Endothelial cell of umbilical vein (primary cell): ENCODE results near the gene SLC1A7. TPM values are rescaled to one million over a fixed set of nuclear protein-coding genes. Genes with fewer than 3 reads are reported as not detected.

ENCODE experiments used
- BruUV-seq: library from RNA; stranded (reverse); fragments of 400-500 nt; replicated peaks from 2 replicates; lab custom pipeline; 2021; lab: Mats Ljungman, UMichigan
- CTCF ChIA-PET: fragments of 300-600, 350-600 bp; sonication (Branson Sonifier 250); formaldehyde crosslinking; loops from one replicate; lab custom pipeline; 2021; ENCODE audit warnings: antibody characterized with exemption, inconsistent platforms; lab: Charles Lee
- POLR2A ChIA-PET: fragments of 300-600, 350-600 bp; sonication (Branson Sonifier 250); formaldehyde crosslinking; loops from one replicate; lab custom pipeline; 2021; ENCODE audit warnings: antibody characterized with exemption, inconsistent platforms; lab: Charles Lee
- DNase-seq: peaks from one replicate; pipeline ENCODE4 v3.0.0-alpha.2; 2011; ENCODE audit warnings: low read depth, low spot score
- FAIRE-seq: peaks from 2 replicates; lab custom pipeline; 2011; peaks lifted over from hg19 to GRCh38; lab: Jason Lieb, UNC
- H2AFZ ChIP-seq: 2 replicates; pipeline ENCODE4 v1.6.0; 2012; ENCODE audit warnings: low read depth, low read length, control low read depth, inconsistent platforms
- H3K27ac ChIP-seq: 2 replicates; pipeline ENCODE4 v1.5.1; 2011; ENCODE audit warnings: low read depth, mild to moderate bottlenecking, control low read depth, low read length, moderate library complexity; ENCODE audit not compliant: insufficient read depth
- H3K27me3 ChIP-seq, 2 experiments: 2 replicates each; pipeline versions ENCODE4 v1.6.0 to v1.6.1; 2011; ENCODE audit warnings: low read length in 2 of 2, mixed read lengths in 1 of 2; ENCODE audit not compliant: control insufficient read depth in 2 of 2, insufficient read depth in 2 of 2
- H3K36me3 ChIP-seq, 2 experiments: 2 replicates in 1 of 2; 3 replicates in 1 of 2; pipeline ENCODE4 v1.5.1; 2011; ENCODE audit warnings: low read length in 2 of 2, mild to moderate bottlenecking in 1 of 2, moderate library complexity in 1 of 2; ENCODE audit not compliant: control insufficient read depth in 2 of 2, insufficient read depth in 2 of 2; ENCODE audit errors: extremely low read depth in 1 of 2
- H3K4me1 ChIP-seq: 3 replicates; pipeline ENCODE4 v1.5.1; 2011; ENCODE audit warnings: mild to moderate bottlenecking, low read length; ENCODE audit not compliant: control insufficient read depth, insufficient read depth; ENCODE audit errors: extremely low read depth
- H3K4me2 ChIP-seq: 2 replicates; pipeline ENCODE4 v1.6.1; 2011; ENCODE audit warnings: low read length, control low read depth, mixed read lengths; ENCODE audit not compliant: insufficient read depth
- H3K4me3 ChIP-seq, 3 experiments: fragments of 200-600 bp in 1 of 3; sonication (generic), shearing (Covaris generic) in 1 of 3; replicated peaks in 1 of 3; 2 replicates each; pipeline ENCODE4 v1.5.1; 2011 to 2016; ENCODE audit warnings: control low read depth in 3 of 3, low read length in 3 of 3, mild to moderate bottlenecking in 2 of 3, inconsistent platforms in 1 of 3, low read depth in 1 of 3, moderate library complexity in 1 of 3; ENCODE audit not compliant: insufficient read depth in 1 of 3
- H3K79me2 ChIP-seq: 2 replicates; pipeline ENCODE4 v1.6.0; 2012; ENCODE audit warnings: low read length, inconsistent platforms; ENCODE audit not compliant: control insufficient read depth, insufficient read depth
- H3K9ac ChIP-seq: replicated peaks from 2 replicates; pipeline ENCODE3; 2011; ENCODE audit warnings: low read length, control low read depth; ENCODE audit not compliant: insufficient read depth; ENCODE audit errors: extremely low read depth
- H3K9me1 ChIP-seq: replicated peaks from 3 replicates; pipeline ENCODE4 v1.6.0; 2011; ENCODE audit warnings: mild to moderate bottlenecking, low read length; ENCODE audit not compliant: control insufficient read depth, insufficient read depth; ENCODE audit errors: extremely low read depth
- H3K9me3 ChIP-seq: replicated peaks from 2 replicates; pipeline ENCODE4 v1.5.1; 2012; ENCODE audit warnings: low read length, inconsistent platforms; ENCODE audit not compliant: control insufficient read depth, insufficient read depth
- H4K20me1 ChIP-seq: replicated peaks from 2 replicates; pipeline ENCODE3; 2011; ENCODE audit warnings: mild to moderate bottlenecking, low read length; ENCODE audit not compliant: control insufficient read depth, insufficient read depth; ENCODE audit errors: extremely low read depth
- CTCF ChIP-seq, 2 donors: IDR thresholded peaks; 1 replicate in 1 of 2; 2 replicates in 1 of 2; pipeline ENCODE4 v1.5.1; 2011; ENCODE audit warnings: low read length in 2 of 2, mild to moderate bottlenecking in 2 of 2, moderate library complexity in 2 of 2, control low read depth in 1 of 2, inconsistent platforms in 1 of 2, low read depth in 1 of 2; ENCODE audit not compliant: insufficient read depth in 1 of 2; ENCODE audit errors: extremely low read depth in 1 of 2
- EZH2 ChIP-seq: IDR thresholded peaks from 2 replicates; pipeline ENCODE4 v1.6.1; 2012; ENCODE audit warnings: borderline replicate concordance, low read depth, mild to moderate bottlenecking, moderate library complexity, low read length, inconsistent platforms; ENCODE audit not compliant: severe bottlenecking
- FOS ChIP-seq: IDR thresholded peaks from 2 replicates; pipeline ENCODE4 v1.6.1; 2011; ENCODE audit warnings: mild to moderate bottlenecking, low read length, moderate library complexity, borderline replicate concordance; ENCODE audit not compliant: insufficient read depth
- GATA2 ChIP-seq: IDR thresholded peaks from 2 replicates; pipeline ENCODE4 v1.7.0; 2011; ENCODE audit warnings: low read depth, mild to moderate bottlenecking, moderate library complexity, mixed read lengths, low read length; ENCODE audit not compliant: insufficient read length, insufficient read depth
- JUN ChIP-seq: IDR thresholded peaks from 2 replicates; pipeline ENCODE4 v1.6.1; 2011; ENCODE audit warnings: borderline replicate concordance, low read depth; ENCODE audit not compliant: insufficient read length, insufficient read depth
- MYC ChIP-seq: IDR thresholded peaks from one replicate; pipeline ENCODE4 v1.6.1; 2011; ENCODE audit warnings: mild to moderate bottlenecking, low read depth, low read length
- POLR2A ChIP-seq: IDR thresholded peaks from 2 replicates; pipeline ENCODE4 v1.6.1; 2012; ENCODE audit warnings: low read depth, mild to moderate bottlenecking, control low read depth, low read length
- POLR2AphosphoS5 ChIP-seq: IDR thresholded peaks from 2 replicates; pipeline ENCODE4 v1.6.1; 2012; ENCODE audit warnings: low read depth, mild to moderate bottlenecking, control low read depth, low read length, moderate library complexity; ENCODE audit not compliant: insufficient read depth
- dilution Hi-C: fragments of 300-500 bp; cut with MboI; formaldehyde crosslinking; loops from one replicate; pipeline ENCODE4 v1.15.0; 2019; ENCODE audit warnings: low sequenced_read_pairs; ENCODE audit not compliant: extremely low pct_ligation_motif_present
- intact Hi-C: fragments of 100-400 bp; cut with micrococcal nuclease; formaldehyde crosslinking; loops from one replicate; pipeline ENCODE4 v1.10.0; 2022
- polyA plus RNA-seq, 4 experiments: library from polyadenylated mRNA; depleted of rRNA in 3 of 4; stranded (reverse) in 3 of 4; unstranded in 1 of 4; fragments of >200 nt; gene quantifications; 2 replicates each; pipeline versions ENCODE4 v1.2.1 to v1.2.3, GENCODE V29; 2011 to 2012; ENCODE audit warnings: missing spikeins in 1 of 4
- total RNA-seq: library from RNA; stranded (reverse); gene quantifications from 2 replicates; pipeline ENCODE4 v1.2.3, GENCODE V29; 2021
- TF ChIP-seq, protein P1 (sequence below): IDR thresholded peaks from 2 replicates; pipeline ENCODE4 v1.6.1; 2011; ENCODE audit not compliant: insufficient read depth, insufficient read length

Gene SLC1A7
- total and polyA plus RNA-seq, 2 donors (not counting 3 experiments of a cell fraction or from before 2014, with no cell fraction given) = not detected

- POLR2A ChIA-PET = no interaction called here
- no peak for DNase-seq
- FAIRE-seq = no peak
Observed at GRCh38 chr1:53080769-53081168, 61.7 kb downstream of the SLC1A7 start.

More at GRCh38 chr1:53080769-53081168, 61.7 kb downstream of the SLC1A7 start:
- no peaks in the 10 kb centered on the region for H3K9me1 ChIP-seq
- H4K20me1 ChIP-seq = no peaks in the 10 kb centered on the region
- no peaks in the 10 kb centered on the region for H3K4me1 ChIP-seq
- dilution Hi-C loops = no loop called here
- H3K79me2 ChIP-seq = no peaks in the 10 kb centered on the region
- no peak overlapping the region for H3K4me2 ChIP-seq
- H3K9ac ChIP-seq = no peak overlapping the region
- intact Hi-C loops = no loop called here
- no peak overlapping the region for H3K27ac ChIP-seq
- H2AFZ ChIP-seq = no peak overlapping the region
- no peak for TF ChIP-seq FOS
- TF ChIP-seq EZH2 = no peak
- TF ChIP-seq GATA2 = no peak
- no peak for TF ChIP-seq POLR2A
- TF ChIP-seq MYC = no peak
- TF ChIP-seq, protein P1, sequence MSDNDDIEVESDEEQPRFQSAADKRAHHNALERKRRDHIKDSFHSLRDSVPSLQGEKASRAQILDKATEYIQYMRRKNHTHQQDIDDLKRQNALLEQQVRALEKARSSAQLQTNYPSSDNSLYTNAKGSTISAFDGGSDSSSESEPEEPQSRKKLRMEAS = no peak
- no peak for TF ChIP-seq JUN
- no peak for TF ChIP-seq POLR2AphosphoS5
- no peak for TF ChIP-seq CTCF (IDR thresholded peaks at IDR 0.05; ENCODE audit: extremely low read depth in 1 of 2, insufficient read depth in 1 of 2, low read depth in 1 of 2, low read length in 2 of 2)
- no peaks in the 10 kb centered on the region for H3K36me3 ChIP-seq
- H3K27me3 ChIP-seq = no peaks in the 10 kb centered on the region
- no peak overlapping the region for H3K4me3 ChIP-seq
- CTCF ChIA-PET = no interaction called here
- no peaks in the 10 kb centered on the region for H3K9me3 ChIP-seq
- no TSS peak for BruUV-seq
